ENCODE data around the gene SLC43A3.

SLC43A3 gene

DNA sequence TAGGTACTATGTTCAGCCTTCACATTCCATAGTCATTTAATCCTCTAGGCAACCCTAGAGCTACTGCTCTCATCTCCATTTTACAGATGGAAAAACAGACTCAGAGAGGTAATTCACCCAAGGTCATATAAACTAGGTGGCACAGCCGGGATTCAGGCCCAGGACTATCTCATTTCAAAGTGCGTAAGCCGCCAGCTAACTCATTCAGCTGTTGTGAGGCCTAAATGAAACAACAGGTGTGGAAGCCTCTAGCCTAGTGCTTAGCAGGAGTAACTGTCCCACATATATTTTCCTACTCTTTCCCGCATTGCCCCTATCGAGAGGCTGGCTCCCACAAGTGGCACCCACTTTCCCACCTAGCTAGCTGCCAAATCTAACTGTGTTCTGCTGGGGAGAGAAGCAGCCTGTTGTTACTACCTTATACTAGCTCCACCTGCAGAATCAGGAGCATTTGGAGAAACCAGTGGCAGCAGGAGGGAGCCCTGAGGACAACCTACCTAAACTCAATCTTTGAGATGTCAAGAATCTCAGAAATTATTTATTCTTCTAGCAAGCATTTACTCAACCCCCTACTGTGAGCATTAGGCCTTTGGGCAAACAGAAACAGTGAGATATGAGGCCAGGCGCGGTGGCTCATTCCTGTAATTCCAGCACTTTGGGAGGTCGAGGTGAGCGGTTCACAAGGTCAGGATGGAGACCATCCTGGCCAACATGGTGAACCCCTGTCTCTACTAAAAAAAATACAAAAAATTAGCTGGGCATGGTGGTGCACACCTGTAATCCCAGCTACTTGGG is 66.8 kb downstream of the SLC43A3 start:
- no peak for DNase-seq (ENCODE audit: low read depth in 2 of 2, low spot score in 1 of 2)

DNA sequence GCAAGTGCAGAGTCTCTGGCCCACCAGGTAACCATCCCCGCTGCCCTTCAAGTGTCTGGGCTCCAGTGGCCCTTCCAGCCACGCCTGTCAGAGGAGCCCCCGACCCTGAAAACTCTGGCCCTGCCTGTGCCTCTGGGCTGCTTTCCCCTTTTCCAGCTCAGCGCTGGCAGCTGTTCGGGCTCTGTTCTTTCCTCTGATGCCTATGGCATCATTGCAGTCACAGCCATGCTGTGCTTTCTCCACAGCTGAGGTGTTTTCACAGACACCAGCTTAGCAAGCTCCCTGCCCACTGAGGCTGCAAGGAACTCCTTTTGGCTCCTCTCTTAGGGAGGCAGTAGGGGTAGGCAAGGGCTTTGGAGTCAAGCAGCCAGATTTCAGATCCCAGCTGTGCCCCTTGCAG is 67.5 kb downstream of the SLC43A3 start:
- no peak for DNase-seq (ENCODE audit: low read depth in 2 of 2, low spot score in 1 of 2)

GRCh38 chr11:57358991-57359390 is 67.9 kb downstream of the SLC43A3 start:
- no peak for DNase-seq (ENCODE audit: low read depth in 2 of 2, low spot score in 1 of 2)

DNA sequence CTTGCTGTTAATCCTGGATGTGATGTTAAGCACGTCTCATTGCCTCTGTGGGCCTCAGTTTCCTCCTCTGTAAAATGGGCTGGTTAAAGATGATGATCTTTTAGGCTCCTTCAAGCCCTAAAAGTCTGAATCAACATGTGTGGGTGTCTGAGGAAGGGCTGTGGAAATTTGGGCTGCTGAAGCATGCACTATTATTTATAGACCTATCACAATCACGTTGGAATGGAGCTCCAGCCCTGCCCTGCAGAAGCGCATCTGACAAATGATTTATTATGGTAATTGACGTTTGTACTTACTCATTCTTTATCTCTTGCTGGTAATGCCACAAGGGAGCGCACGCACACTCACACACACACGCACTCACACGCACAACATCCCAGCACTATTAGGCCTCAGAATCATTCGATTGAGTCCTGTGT is 68.4 kb downstream of the SLC43A3 start:
- no peak for DNase-seq (ENCODE audit: low read depth in 2 of 2, low spot score in 1 of 2)

- DNase-seq (ENCODE audit: low read depth in 2 of 2, low spot score in 1 of 2), result no peak
Observed at GRCh38 chr11:57357856-57358255, 69.1 kb downstream of the SLC43A3 start.

DNA sequence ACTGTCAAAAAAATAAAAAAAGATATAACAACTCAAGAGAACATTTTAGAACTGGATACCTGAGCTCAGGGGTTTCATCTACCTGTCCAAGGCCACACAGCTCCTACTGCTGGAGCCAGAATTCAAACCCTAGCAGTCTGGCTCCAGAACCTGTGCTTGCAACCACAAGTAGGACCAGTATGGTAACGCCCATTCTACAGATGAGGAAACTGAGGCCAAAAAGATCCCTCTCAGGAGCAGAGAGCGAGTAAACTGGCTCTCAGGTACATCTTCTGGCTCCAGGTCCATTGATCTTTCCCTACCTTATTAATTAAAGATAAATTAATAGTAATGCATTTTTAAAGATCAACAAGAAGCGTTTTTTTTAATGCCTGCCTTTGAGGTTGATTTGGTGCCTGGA is 69.6 kb downstream of the SLC43A3 start:
- no peak for DNase-seq (ENCODE audit: low read depth in 2 of 2, low spot score in 1 of 2)

All from stimulated activated CD8-positive, alpha-beta memory T cell treated with anti-CD3 and anti-CD28 coated beads, Interleukin-4, amount 100 ng/mL, for 1 hour (primary cell).